HG03457 (cell line): ENCODE results near the gene ST3GAL3.

Experiments used
- ATAC-seq: cut with Tn5 transposase; IDR thresholded peaks from one replicate; pipeline ENCODE4 v1.9.1; 2021; ENCODE audit warnings: moderate number of reproducible peaks; ENCODE audit not compliant: unreplicated experiment

ST3GAL3 gene

GRCh38 chr1:43873851-43874250, 166.5 kb downstream of the ST3GAL3 start:
- no peak for ATAC-seq

GRCh38 chr1:43874716-43875115, 167.4 kb downstream of the ST3GAL3 start:
- no peak for ATAC-seq

GRCh38 chr1:43875331-43875730, 168.0 kb downstream of the ST3GAL3 start:
- no peak for ATAC-seq

- ATAC-seq, result no peak
These were observed 169.8 kb downstream of the ST3GAL3 start for GRCh38 chr1:43877101-43877500.

- no peak for ATAC-seq
These were observed 171.1 kb downstream of the ST3GAL3 start for GRCh38 chr1:43878440-43878839.

- ATAC-seq, result no peak
These were observed 171.5 kb downstream of the ST3GAL3 start for GRCh38 chr1:43878854-43879253.

GRCh38 chr1:43879414-43879813, 172.1 kb downstream of the ST3GAL3 start:
- no peak for ATAC-seq

- no peak for ATAC-seq
These were observed 172.7 kb downstream of the ST3GAL3 start for GRCh38 chr1:43879996-43880395.

GRCh38 chr1:43880604-43881003, 173.3 kb downstream of the ST3GAL3 start:
- no peak for ATAC-seq

GRCh38 chr1:43881415-43881814, 174.1 kb downstream of the ST3GAL3 start:
- no peak for ATAC-seq

- ATAC-seq, result no peak
These were observed 175.4 kb downstream of the ST3GAL3 start for GRCh38 chr1:43882763-43883162.

- no peak for ATAC-seq
These were observed 176.0 kb downstream of the ST3GAL3 start for GRCh38 chr1:43883321-43883720.

- ATAC-seq, result no peak
These were observed 178.0 kb downstream of the ST3GAL3 start for GRCh38 chr1:43885279-43885801.

GRCh38 chr1:43887748-43888147, 180.4 kb downstream of the ST3GAL3 start:
- ATAC-seq, result no peak

GRCh38 chr1:43890815-43891214, 183.5 kb downstream of the ST3GAL3 start:
- no peak for ATAC-seq

GRCh38 chr1:43893006-43893405, 185.7 kb downstream of the ST3GAL3 start:
- no peak for ATAC-seq

- no peak for ATAC-seq
These were observed 191.6 kb downstream of the ST3GAL3 start for GRCh38 chr1:43898981-43899380.

- ATAC-seq, result no peak
These were observed 193.1 kb downstream of the ST3GAL3 start for GRCh38 chr1:43900386-43900785.

- no peak for ATAC-seq
These were observed 194.0 kb downstream of the ST3GAL3 start for GRCh38 chr1:43901196-43901961.

GRCh38 chr1:43902058-43902831, 194.9 kb downstream of the ST3GAL3 start:
- no peak for ATAC-seq

GRCh38 chr1:43904660-43905551, 197.6 kb downstream of the ST3GAL3 start:
- no peak for ATAC-seq
